ENCODE measurements around the gene TSC1.
A peak's percentile ranks its signal among the peaks of the same experiment; 100 is the strongest.

- TF ChIP-seq, protein P1, sequence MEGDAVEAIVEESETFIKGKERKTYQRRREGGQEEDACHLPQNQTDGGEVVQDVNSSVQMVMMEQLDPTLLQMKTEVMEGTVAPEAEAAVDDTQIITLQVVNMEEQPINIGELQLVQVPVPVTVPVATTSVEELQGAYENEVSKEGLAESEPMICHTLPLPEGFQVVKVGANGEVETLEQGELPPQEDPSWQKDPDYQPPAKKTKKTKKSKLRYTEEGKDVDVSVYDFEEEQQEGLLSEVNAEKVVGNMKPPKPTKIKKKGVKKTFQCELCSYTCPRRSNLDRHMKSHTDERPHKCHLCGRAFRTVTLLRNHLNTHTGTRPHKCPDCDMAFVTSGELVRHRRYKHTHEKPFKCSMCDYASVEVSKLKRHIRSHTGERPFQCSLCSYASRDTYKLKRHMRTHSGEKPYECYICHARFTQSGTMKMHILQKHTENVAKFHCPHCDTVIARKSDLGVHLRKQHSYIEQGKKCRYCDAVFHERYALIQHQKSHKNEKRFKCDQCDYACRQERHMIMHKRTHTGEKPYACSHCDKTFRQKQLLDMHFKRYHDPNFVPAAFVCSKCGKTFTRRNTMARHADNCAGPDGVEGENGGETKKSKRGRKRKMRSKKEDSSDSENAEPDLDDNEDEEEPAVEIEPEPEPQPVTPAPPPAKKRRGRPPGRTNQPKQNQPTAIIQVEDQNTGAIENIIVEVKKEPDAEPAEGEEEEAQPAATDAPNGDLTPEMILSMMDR (IDR thresholded peaks at IDR 0.05; ENCODE audit: insufficient read depth, low read length, poor library complexity, severe bottlenecking) = peak; percentile 74
- no peak for TF ChIP-seq EZH2phosphoT487 (conservative IDR thresholded peaks at IDR 0.05; ENCODE audit: low read length)
Measured at GRCh38 chr9:132901858-132902831, 42.3 kb downstream of the TSC1 start.
